HG03457 (cell line): ENCODE data around the gene SLX4IP.

ENCODE experiments used
- ATAC-seq: cut with Tn5 transposase; IDR thresholded peaks from one replicate; pipeline ENCODE4 v1.9.1; 2021; ENCODE audit warnings: moderate number of reproducible peaks; ENCODE audit not compliant: unreplicated experiment

SLX4IP gene

DNA sequence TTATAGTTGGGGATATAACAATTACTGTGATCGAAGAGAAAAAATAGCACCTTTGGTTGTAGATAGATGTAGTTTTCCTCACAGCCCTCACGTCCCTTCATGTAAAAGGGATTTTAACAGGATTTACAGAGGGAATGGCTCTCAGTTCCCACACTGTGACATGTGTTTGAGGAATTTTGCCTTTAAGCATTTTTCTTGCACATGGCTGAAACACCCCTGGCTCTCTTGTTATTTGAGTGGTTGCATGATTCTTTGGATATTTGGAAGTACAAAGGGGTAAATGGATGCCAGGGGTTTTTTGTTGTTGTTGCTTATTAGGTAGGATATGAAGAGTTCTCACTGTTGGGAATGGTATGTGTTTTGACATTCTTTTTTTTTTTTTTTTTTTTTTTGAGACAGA, 190.5 kb downstream of the SLX4IP start:
- ATAC-seq: no peak

DNA sequence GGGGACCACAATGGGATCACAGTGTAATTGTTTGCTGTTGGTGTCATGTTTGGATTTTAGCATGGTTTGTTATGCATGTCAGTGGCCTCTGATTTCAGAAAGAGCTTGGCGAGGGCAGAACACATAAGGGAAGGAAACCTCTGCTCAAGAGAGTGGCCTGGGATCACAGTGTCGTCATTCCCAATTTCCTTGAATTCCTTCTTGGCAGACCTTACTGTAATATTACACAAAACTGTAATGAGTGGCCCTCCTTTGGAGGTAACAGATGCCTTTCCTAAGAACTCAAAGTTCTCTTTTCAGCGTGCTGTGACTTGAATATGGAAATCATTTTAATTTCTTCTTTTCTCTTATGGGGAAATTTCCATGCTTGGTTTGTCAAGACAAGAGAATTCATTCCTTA, 191.8 kb downstream of the SLX4IP start:
- no peak for ATAC-seq

- no peak for ATAC-seq
These were observed 195.0 kb downstream of the SLX4IP start for GRCh38 chr20:10629946-10630650.

GRCh38 chr20:10631126-10631525, 196.0 kb downstream of the SLX4IP start:
- ATAC-seq: no peak

DNA sequence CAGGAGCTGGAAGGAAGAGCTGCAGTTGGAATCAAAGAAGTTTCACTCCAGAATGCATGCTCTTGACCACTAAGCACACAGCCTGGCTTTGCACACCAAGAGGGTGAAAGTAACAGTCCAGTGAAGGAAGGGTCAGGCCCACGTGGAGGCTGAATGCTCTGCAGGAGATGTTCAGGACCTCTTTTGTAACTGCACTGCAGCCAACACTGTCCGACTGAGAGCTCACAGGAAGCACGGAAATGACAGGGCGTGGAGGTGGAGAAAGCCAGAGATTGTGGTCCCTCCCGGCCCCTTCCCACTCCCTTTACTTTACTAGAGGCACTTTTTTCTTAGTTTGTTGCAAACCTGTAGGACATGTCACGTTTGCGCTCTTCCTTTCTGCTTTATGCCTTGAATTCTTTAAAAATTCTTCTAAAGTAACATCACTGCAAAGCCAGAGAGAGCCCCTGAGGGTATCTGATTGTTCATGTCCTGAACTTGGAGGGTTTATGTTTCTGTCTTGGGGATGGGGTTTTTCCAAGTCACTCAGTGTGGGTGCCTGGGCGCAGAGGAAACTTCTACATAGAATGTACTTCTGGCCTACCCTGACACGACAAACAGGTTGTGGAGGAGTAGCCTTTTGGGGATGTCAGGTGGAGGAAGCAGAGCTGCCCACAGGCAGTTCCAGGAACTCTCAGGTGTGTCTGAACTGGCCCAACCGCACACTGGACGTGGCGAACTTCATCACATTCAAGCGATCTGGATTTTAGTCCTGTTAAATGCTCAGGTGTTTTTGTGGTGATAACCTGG, 197.8 kb downstream of the SLX4IP start:
- ATAC-seq: no peak

- ATAC-seq: no peak
These were observed 198.6 kb downstream of the SLX4IP start for GRCh38 chr20:10633718-10634117.

DNA sequence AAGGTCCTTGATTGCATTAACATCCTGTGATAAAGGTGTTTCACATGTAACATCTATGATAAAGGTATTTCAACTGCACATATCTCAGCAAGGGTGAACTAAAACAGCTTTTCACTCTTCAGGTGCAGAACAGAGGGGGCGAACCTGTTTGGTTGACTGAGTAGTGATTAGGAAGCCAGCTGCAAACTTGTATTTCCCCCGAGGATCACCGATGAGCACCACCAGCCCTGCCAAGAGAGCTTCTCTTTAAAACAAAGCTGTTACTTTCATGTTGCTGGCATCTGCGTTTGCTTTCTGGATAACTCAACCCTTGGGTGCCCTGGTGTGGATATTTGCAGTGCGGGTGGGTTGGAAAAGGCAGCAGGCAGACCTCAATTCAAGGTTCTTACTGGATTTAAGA, 199.1 kb downstream of the SLX4IP start:
- ATAC-seq: no peak

- ATAC-seq: no peak
These were observed 199.7 kb downstream of the SLX4IP start for GRCh38 chr20:10634683-10635411.

GRCh38 chr20:10635476-10636208, 200.5 kb downstream of the SLX4IP start:
- ATAC-seq: no peak

- ATAC-seq: no peak
These were observed 201.3 kb downstream of the SLX4IP start for GRCh38 chr20:10636326-10636818.

DNA sequence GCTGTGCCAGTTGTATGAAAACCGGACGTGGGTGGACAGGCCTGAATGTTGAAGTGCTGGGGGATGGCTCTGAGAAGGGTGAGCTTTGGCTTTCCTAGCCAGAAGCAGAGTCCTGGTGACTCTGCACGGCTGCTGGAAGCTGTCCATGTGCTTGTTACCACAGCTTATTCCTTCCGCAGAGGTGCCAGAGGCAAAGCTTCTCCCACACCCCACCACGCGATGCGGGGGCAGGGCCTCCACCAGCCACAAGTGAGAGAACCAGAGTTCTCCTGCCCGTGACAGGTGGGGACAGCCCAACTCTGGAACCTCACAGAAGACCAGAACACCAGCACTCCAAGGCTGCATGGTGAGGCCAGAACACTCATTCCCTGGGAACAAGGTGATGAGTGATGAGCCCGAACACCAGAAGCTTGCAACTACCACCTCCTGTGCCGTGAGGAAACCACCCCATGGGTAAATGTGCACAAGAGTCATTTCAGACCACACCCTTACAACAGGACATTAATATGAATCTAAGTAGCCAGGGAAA, 202.0 kb downstream of the SLX4IP start:
- no peak for ATAC-seq

DNA sequence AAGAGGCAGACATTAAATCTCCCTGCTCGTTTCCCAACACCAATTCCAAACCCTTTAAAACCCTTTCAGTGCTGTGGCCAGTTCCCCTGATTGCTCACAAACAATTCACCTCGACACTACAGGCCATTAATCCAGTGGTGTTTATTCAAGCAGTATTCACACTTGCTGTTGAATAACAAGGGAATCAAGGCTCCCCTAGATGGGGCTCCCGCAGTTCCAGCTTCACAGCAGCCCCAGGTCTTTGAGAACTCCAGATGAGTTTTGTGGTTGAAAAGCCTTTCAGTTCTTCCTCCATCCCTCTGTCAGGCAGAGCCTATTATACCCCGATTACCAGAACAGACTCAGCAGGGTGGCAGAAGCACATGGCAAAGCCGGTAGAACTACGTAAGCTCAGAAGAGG, 202.5 kb downstream of the SLX4IP start:
- no peak for ATAC-seq

- no peak for ATAC-seq
These were observed 204.1 kb downstream of the SLX4IP start for GRCh38 chr20:10639077-10639736.

- ATAC-seq: no peak
These were observed 204.8 kb downstream of the SLX4IP start for GRCh38 chr20:10639737-10640556.

DNA sequence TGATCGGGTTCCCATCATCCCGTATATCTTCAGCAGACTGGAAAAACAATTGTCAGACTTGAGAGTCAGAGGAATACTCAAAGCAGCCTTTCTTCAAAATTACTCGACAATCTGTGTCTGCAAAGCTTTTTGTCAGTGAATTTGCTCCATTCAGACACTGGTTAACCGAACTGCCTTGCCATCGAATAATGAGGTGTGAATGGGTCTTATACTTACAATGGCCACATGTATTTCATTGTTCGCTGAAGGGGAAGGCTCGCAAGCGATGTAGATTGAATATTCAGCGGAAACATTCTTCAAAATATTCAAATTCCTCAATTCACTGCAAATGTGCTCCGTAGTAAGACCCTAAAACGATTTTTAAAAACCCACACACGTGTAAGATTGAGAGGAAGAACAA, 205.8 kb downstream of the SLX4IP start:
- ATAC-seq: no peak

- no peak for ATAC-seq
These were observed 206.4 kb downstream of the SLX4IP start for GRCh38 chr20:10641467-10641866.

- ATAC-seq: no peak
These were observed 206.8 kb downstream of the SLX4IP start for GRCh38 chr20:10641893-10642292.

GRCh38 chr20:10642856-10643559, 207.9 kb downstream of the SLX4IP start:
- no peak for ATAC-seq

- no peak for ATAC-seq
These were observed 208.4 kb downstream of the SLX4IP start for GRCh38 chr20:10643560-10643873.
